Stimulated activated CD8-positive, alpha-beta memory T cell treated with anti-CD3 and anti-CD28 coated beads, Interleukin-12 subunit alpha, Interleukin-12 subunit beta, amount 100 ng/mL, for 24 hours (primary cell): ENCODE data around the gene ADAMTSL1.

Experiments used
- DNase-seq: peaks from one replicate; pipeline ENCODE4 v3.0.0-alpha.2; 2020; ENCODE audit errors: extremely low read depth

Gene ADAMTSL1

DNA sequence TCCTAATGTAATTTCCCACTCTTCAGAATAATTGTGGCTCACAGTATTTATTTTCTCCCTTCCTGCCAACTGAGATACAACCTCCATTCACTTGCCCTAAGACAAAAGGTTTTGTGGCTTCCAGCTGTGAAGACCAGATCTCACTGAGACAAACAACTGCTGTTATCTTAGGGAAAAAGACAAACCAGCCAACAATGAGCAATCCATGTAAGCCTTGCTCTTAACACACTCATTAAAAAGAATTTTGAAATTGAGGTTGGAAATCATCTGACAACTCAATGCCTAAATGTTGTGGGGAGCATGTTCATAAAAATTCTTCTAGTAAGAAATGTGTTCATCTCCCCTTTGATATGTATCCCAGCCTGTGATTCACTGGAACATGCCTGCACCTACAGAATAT, 132.9 kb downstream of the ADAMTSL1 start:
- DNase-seq, result no peak

DNA sequence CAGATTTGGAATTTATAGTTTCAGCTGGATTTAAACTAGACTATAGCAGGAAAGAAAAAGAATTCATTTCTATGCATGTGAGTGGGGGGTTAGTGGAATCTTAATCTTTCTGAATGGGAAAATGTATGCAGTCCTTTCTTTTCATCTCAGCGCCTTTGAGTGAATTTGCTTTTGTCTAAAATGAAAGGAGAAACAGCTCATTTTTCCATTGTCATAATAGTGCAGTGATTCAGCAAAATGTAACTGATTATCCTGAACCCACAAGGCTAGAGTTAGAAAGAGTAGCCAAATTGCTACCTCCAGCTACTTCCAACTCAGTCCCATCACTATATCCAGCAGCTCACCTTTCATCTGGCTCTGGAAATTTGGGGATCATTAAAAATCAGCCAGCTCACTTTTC, 134.4 kb downstream of the ADAMTSL1 start:
- DNase-seq, result no peak

DNA sequence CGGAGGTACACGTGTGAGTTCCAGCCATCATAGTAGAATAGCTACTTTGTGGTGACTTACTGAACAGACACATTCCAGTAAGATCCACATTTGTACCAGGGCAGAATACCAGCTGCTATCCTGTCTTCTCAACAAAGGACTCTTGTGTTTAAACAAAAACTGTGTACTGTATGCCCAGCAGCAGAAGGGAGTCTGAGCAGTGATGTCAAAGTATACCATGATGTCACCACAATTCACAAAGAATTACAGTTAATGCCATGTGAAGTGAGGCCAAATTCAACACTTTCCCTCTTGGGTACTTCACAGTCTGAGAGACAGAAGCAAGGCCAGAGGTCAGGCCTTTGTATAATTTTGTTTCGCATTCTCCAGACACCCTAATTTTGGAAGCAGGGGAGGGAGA, 137.0 kb downstream of the ADAMTSL1 start:
- DNase-seq, result no peak

DNA sequence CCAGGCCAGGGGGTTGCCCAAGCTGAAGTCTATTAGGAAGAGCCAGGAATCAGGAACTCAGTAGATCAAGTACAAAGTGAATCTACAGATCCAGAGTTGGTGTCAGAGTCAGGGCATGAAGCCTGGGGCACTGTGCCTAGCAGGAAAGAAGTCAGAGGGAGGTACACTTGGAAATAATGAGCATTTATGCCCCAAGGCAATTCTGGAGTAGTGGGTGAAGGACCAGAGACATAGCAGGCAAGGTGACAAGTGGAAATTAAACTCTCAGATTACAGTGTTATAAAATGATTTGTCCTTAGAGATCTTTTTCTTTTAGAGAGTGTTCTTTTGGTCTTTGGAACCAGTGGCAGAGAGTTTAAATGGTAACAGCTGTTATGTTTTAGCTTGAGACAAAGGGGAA, 138.0 kb downstream of the ADAMTSL1 start:
- no peak for DNase-seq

DNA sequence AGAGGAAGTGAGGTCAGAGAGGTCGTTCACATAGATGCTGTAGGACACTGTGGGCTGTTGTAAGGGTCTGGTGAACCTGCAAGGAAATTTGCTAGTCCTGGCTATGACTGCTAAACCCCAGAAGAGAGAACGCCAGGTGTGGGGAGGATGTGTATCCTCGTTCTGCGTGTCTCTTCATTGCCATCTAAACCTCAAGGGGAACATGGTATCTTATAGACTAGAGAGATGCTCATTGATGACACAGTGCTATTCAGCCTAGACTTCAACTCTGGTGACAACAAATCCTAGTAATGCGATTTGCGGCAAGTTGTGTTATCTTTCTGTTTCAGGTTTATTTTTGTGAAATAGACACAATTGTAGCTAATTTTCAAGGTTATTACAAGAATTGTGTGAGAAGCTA, 140.2 kb downstream of the ADAMTSL1 start:
- DNase-seq, result no peak

DNA sequence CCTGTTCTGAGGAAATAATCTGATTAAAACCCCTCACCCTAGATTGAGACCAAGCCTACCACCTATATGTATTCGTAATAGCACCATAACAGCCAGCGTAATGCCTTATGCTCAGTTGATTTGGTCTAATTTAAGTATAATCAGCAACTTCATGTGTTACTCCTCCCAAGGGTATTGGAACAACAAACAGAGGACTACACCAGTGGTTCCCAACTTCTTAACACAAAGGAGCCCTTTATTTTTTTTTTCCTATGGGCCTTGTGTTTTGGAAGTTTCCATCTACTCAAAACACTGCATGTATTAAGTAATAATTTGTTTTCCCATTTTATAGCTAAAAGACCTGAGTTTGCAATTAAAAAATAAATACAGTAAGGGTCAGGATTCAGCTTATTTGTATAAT, 140.7 kb downstream of the ADAMTSL1 start:
- no peak for DNase-seq

DNA sequence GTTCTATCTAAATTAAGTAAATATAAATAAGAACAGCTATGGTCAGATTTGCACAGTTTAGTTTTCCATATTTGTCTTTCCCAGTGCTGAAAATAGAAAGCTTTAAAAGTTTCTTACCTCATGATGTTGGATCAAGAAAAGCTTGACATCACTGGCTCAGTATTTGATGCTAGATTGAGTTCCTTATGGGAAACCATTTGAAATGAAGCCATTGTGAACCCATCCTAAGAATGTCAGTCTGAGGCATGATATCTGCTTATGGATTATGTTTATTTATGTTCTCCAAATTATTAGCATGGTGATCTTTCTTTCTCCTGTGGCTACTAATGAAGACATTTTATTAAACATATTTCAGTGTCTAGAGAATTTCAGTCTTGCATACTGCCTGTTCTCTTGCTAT, 143.0 kb downstream of the ADAMTSL1 start:
- no peak for DNase-seq

DNA sequence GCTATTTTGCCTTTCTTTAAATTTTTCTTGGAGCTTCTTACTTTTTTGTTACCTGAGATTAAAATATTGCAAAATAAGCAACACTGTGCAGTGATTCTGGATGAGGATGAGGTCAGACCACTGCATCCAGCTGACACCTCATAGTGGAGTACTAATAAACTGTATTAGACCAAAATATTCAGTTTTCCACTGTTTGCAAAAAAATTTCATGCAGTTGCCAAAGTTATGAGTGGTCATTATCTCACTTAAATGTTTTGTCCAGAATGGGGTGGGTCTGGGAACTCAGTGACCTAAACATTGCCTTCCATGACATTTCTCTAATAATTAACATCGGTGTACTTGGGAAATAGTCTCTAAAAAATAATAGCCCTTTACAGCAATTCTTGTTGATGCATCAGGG, 143.8 kb downstream of the ADAMTSL1 start:
- no peak for DNase-seq

DNA sequence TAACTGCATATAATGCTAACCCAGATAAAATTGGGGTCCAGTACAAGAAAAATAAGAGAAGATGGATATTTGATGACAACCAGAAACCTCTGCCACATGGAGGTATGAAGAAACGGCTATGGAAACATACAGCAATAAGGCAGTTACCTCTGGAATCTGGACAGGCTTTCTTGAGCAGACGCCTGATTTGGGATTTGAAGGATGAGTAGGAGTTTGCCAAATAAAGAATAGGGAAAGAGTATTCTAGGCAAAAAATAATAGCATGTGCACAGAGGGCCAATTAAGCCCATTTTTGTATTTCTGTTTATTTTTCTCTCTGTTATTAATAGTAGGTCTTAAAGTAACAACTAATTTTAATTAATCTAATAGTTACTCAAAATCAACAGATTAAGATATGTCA, 144.9 kb downstream of the ADAMTSL1 start:
- DNase-seq, result no peak

DNA sequence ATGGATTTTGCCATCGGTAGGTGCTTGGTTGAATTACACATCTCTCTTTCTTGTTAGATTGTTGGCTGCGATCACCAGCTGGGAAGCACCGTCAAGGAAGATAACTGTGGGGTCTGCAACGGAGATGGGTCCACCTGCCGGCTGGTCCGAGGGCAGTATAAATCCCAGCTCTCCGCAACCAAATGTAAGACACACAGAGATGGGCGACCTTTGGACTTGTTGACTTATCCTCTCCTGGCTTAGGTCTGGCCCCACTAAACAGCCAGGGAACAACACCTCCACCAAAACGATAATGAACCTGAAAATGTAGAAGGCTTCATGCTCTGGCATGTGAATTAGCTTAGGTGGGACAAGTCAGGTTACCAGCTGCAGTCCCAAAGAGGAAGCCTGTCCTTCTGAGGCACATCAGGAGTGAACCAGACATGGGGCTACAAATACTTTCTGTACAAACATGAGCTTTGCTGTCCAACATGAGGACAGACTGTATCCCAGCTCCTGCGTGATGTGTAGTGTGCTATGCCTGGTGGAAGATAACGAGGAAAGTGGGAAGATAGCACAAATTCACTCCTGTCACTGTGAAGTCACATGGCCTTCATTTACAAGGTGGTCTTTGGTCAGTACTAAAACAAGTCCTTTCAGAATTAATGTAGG, 148.4 kb downstream of the ADAMTSL1 start:
- DNase-seq, result no peak

DNA sequence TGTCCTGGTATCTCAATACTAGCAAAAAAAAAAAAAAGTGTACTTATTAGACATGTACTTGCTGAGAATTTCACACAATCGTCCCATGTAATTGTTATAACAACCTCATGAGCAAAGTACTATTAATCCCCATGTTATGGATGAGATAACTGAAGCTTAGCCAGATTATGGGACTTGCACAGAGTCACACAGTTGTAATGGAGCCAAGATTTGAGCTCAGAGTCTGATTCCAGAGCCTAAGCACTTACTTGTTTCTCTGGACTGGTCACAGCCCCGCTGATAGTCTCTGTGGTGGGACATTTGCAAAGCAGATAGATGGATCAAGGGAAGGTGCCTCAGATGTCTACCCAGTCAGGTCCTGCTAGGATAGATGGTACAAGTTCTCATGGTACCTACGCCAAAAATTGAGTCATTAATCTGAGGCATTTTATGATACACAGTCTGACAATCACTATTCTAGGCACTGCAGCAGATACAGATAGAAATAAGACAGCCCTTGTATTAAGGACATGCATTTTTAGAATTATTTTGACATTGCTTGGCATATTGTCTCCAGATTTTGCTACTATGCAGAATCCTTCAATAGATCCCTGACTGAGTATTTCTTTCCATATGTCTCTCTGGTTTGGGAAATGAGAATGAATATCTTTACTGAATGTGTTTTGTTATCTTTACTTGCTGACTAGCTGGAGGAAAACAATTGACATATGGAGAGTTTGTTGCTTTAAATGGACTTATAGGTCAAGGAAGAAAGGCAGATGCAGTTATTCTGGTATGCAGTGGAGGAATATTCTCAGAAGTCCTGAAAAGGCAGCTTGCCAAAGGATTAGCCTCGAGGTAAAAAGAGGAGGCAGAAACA, 149.5 kb downstream of the ADAMTSL1 start:
- no peak for DNase-seq

DNA sequence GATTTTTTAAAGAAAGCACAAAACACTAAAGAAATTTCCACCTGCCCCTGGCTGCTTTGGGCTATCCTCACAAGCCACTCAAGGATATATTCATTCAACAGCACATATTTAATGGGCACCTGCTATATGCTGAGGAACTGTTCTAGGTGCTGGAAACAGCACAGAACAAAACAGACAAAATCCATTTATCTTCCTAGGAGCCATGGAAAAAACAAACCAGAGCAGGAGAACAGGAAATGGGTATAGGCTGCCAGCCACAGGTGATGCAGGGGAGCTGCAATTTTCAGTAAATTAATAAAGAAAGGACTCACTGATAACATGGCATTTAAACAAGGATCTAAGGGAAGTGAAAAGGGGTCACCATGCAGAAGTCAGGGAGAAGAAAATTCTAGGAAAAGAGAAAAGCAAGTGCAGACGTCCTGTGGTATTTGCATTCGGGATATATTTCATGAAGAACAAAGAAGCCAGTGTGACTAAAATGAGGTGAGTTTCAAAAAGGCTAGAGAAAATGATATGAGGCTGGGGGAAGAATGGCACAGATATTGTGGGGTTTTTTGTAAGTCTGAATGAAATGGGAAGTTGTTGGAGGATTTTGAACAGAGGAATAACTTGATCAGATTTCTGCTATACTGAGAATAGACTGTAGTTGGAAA, 152.2 kb downstream of the ADAMTSL1 start:
- no peak for DNase-seq

DNA sequence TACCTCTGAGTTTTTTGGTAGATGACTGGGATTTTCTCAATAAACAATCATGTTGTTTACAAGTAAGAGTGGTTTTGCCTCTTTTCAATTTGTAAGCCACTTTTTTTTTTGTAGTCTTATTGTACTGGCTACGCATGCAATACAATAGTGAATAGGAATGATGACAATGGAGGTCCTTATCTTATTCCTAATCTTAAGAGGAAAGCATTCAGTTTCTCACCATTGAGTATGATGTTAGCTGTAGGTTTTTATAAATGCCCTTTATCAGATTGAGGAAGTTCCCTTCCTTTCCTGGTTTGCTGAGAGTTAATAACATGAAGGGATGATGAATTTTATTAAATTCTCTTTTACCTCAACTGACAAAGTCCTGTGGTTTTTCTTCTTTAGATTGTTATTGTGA, 155.2 kb downstream of the ADAMTSL1 start:
- no peak for DNase-seq

DNA sequence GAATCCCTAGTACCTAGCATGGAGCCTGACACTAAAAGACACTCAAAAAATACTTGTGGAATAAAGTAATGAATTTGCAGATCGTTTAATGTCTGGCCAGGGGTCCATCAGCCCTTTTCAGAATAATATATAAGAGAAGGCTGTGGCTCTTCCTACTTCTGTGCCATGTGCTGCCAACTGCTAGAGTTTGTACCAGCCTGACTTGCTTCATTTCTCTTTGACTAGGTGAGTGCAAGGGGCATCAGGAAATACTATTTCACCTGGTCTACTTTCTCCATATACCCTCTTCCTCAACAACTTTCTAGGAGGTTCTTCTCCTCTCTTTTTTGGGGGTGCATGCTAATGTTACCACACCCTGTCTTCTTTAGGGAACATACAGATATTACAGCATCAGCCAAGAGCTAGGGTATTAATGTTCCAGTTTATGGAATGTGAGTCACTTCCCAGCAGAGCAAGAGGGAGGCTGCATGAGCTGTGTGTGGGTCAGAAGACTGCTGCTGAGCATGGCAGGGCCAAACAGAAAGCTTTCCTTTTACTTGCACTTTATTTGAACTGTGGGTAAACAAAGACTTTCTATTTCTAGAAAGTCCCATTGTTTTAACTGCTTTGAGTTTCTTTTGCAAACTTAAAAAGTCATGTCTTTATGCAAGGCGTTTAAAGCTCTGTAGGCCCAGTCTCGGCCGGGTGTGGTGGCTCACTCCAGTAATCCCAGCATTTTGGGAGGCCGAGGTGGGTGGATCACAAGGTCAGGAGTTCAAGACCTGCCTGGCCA, 158.9 kb downstream of the ADAMTSL1 start:
- DNase-seq, result no peak

DNA sequence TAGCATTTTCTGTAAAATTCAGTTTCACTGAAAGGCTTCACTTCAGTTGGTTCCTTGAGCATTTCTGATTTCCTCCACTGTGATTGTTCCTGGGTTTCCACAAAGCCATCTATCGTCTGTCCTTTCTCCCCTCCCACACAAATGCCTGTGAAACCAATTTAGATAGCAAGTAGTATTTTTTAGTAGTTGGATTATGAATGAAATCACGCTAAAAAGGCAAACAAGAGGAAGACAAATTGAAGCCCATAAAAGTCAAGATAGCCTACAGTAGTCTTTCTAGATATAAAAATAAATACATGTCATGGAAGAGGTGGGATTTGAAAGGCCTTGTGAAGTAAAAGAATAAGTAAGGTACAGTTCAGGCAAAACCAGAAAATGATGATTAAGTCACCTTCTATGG, 162.8 kb downstream of the ADAMTSL1 start:
- no peak for DNase-seq

DNA sequence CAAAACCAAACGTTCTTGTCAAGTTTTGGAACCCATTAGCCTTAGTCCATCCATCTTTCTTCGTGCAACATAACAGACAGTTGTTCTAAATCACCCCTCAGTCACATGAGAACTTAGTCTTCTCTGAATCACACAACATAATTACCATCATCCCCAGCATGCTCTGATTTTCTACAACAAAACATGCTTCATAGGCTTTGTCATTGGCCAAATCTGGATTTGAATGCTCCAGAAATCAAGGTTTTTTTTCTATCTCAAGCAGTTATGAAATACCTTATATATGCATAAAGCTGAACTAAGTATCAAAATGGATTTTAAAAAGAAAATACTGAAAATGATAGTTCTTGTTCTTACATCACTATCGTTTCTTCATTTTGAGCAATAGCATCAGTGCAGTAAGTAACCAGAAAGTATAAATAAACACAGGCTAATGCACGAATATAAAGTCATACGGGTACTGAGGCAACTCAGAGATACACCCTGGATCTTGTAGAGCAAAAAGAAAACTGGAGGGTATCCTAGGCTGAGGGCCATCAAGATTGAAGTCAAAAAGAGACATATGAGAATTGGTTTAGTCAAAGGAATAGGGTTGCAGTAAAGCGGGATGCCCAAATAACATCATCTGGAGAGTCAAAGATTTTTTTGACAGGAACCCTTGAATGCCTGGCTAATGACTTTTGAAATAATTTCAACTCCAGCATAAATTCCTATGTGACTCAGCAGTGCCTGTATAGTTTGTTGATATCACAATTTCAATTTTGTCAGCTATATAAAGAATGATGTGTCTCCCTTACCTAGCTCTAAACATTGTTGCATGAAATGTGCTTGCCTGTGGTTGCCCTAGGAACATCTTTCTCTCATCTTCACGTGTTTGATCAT, 164.7 kb downstream of the ADAMTSL1 start:
- DNase-seq, result no peak

DNA sequence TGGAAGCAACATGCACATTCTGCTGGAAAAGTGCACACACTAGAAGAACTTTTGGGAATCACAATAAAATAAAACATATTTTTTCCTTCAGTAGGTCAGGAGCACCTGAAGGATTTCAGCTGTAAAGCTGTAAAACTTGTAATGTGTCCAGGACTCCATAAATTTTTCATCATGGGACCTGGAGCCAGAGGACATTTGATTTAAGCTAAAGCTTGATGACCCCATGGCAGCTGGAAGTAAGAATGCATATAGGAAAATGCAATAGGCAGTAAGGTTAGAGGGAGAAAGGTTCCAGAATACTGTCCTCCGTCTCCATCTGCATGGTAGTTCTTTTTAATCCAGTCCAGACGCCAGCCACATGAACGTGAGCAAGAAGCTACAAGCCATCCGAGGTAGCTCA, 166.0 kb downstream of the ADAMTSL1 start:
- DNase-seq, result no peak

DNA sequence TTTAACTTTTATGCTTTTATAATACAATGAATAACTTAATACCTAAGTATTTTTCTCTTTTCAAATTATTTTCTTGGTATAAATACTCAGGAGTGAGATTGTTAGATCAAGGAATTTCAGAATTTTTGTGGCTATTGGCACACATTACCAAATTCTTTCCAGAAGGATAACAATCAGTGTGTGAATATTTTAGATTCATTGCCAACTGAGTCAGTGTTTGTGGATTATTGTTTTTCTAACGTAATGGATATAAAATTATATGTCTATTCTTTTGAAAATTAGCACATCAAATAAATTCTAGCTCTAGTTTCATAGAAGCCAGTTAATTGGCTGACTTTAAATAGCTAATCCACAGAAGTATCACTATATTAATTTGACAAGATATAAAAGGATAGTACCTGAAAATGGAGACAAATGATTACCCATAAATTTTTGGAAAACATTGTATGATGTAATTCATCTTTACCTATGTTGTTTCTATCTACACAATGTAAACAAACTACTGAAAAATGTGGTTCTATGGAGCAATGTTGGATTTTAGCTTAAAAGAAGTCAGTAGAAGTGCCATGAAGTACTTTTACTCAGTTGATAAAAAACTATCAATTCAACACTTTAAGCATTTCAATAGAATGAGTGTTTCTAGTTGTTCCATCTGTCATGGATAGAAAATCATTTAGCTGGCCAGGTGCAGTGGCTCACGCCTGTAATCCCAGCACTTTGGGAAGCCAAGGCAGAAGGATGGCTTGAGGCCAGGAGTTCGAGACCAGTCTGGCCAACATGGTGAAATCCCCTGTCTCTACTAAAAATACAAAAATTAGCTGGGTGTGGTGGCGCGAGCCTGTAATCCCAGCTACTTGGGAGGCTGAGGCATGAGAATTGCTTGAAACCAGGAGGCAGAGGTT, 185.1 kb downstream of the ADAMTSL1 start:
- no peak for DNase-seq

DNA sequence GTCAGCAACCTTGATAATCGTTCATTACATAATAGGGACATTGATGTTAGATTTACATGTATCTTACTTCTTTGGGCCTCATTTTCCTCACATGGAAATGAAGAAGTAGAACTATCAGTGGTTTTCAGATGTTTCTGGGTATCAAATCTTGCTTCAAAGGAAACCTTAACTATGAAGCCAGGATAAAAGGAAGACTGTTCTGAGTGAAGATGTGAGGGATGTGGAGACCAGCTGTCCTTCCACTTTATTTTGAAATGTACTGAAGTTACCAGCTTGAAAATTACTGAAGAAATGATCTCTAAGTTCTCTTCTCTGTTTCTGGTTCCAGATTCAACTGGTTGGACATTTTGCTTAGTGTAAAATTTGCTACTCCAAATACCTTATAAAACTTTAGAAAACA, 186.0 kb downstream of the ADAMTSL1 start:
- no peak for DNase-seq

DNA sequence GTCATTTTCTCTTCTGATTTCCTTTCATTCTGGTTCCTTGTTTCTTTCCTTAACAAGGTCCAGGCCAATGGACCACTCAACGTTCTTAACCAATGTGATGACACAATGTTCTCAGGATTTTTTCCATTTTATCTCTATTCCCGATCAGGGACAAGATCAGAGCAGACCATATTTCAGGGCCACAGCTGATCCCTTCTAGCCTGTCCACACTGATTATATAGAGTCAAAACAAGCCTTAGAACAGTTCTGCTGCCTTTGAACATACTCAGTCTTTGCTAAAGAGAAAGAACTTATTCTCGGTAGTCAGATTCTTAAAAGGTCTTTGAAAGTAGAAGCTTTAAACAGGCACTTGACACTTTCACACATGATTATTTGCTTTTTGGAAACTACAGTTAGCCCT, 188.4 kb downstream of the ADAMTSL1 start:
- no peak for DNase-seq
